Measurements from ENCODE around the gene UBR7.
A peak's percentile ranks its signal among the peaks of the same experiment; 100 is the strongest.
"Not testable (repeated sequence)": the region's sequence is repeated elsewhere in the genome, so short reads cannot be mapped to it uniquely, and the experiment has no call there.

Gene UBR7

DNA sequence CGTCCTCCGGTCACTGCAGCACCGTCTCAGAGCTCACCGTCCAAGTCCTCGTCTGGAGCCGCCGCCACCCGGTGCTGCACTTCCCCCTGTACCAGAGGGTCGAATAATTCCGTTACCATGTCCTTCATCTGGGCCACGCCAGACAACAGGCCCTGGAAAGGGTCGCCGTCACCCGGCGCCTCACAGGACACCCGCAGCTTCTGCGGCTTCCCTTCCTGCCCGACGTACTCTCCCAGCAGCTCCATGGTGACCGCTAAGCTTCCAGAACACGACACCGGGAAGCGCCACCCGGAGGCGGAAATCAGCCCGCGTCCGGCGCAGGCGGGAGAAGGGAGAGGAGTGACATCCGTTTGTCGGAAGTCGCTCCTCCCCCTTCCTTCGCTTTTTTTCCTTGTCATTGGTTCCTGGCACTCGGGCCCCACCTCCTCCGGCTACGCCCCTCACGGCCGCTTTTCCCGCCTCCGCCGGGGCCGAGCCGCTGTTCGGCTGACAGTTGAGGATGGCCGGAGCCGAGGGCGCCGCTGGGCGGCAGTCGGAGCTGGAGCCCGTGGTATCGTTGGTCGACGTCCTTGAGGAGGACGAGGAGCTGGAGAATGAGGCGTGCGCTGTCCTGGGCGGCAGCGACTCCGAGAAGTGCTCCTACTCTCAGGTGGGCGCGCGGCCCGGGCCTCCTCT, at the start of gene UBR7, which contains the start of gene GON7:
Gene UBR7, plus strand, starts transcription at position 464 of the 675 bp plus-strand sequence. Its CDS starts 36 bp downstream, at position 500.
Gene GON7, minus strand, starts transcription at position 273 of the 675 bp plus-strand sequence. Its CDS starts 28 bp downstream, at position 245.
- POLR2A ChIA-PET (ENCODE audit: low non-redundant PET) = interaction anchor here (1.0 to 1.5 kb wide), 2 partner anchors 22 to 24 kb away, joined by 4 to 6 read pairs; partner anchors contain the start of genes LYSET and MOAP1
- H3K27ac ChIP-seq = peak within 1 kb of the TSS; percentile 90

GRCh38 chr14:93158349-93158748, 48.7 kb upstream of the UBR7 start:
- CTCF ChIA-PET; DNase-seq (ENCODE audit: low spot score); H3K27ac ChIP-seq; POLR2A ChIA-PET (ENCODE audit: low non-redundant PET): not testable (repeated sequence)

More for the DNA sequence above, at the start of gene UBR7, which contains the start of gene GON7:
- TF ChIP-seq, protein P1, sequence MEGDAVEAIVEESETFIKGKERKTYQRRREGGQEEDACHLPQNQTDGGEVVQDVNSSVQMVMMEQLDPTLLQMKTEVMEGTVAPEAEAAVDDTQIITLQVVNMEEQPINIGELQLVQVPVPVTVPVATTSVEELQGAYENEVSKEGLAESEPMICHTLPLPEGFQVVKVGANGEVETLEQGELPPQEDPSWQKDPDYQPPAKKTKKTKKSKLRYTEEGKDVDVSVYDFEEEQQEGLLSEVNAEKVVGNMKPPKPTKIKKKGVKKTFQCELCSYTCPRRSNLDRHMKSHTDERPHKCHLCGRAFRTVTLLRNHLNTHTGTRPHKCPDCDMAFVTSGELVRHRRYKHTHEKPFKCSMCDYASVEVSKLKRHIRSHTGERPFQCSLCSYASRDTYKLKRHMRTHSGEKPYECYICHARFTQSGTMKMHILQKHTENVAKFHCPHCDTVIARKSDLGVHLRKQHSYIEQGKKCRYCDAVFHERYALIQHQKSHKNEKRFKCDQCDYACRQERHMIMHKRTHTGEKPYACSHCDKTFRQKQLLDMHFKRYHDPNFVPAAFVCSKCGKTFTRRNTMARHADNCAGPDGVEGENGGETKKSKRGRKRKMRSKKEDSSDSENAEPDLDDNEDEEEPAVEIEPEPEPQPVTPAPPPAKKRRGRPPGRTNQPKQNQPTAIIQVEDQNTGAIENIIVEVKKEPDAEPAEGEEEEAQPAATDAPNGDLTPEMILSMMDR (conservative IDR thresholded peaks at IDR 0.05; ENCODE audit: low read depth) = no peak; the same call in 1 of the 2 replicates
- CTCF ChIA-PET = interaction anchor here (0.6 to 0.7 kb wide), 2 partner anchors 116 to 339 kb away, joined by 3 read pairs; no protein-coding TSS in a partner anchor
- DNase-seq (ENCODE audit: low spot score) = peak; percentile 96

GRCh38 chr14:93159625-93160352, 47.3 kb upstream of the UBR7 start:
- ChIA-PET POLR2A (ENCODE audit: low non-redundant PET) (interaction anchor here (0.5 kb wide), 1 partner anchor 275 kb away, joined by 3 read pairs; no protein-coding TSS in a partner anchor), CTCF (interaction anchor here (0.6 to 1.2 kb wide), 7 partner anchors 18 to 1372 kb away, joined by 3 to 6 read pairs (median 4); no protein-coding TSS in a partner anchor)
- not testable (repeated sequence) for DNase-seq (ENCODE audit: low spot score); H3K27ac ChIP-seq

DNA sequence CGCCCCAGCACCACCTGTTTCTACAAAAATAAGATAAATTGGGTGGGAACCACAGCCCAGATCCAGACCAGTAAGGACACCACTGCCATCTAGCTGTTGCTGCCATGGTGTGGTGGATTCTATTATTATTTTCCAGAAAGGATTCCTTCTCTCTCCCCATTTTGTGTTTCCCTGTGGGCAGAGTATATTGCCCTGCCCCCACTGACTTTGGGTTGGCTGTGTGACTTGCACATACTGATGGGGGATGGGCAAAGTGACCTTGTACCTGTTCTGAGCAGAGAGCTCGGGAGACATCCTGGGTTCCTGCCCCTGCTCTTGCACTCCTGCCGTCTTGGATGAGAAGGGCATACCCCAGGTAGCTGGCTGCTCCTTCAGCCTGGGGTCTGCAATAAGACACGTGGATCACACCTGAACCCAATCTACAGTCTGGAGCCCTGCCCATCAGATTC, 46.7 kb upstream of the UBR7 start:
- no peak overlapping the region for H3K27ac ChIP-seq
- TF ChIP-seq, protein P1 (conservative IDR thresholded peaks at IDR 0.05; ENCODE audit: low read depth) = peak; percentile 52
- peak; percentile 49 for DNase-seq (ENCODE audit: low spot score)
- CTCF ChIA-PET = interaction anchor here (0.6 to 1.2 kb wide), 9 partner anchors 10 to 1371 kb away, joined by 3 to 6 read pairs (median 3); partner anchors contain the start of gene ITPK1
- POLR2A ChIA-PET (ENCODE audit: low non-redundant PET) = interaction anchor here (0.5 kb wide), 2 partner anchors 276 to 1024 kb away, joined by 3 read pairs; no protein-coding TSS in a partner anchor

DNA sequence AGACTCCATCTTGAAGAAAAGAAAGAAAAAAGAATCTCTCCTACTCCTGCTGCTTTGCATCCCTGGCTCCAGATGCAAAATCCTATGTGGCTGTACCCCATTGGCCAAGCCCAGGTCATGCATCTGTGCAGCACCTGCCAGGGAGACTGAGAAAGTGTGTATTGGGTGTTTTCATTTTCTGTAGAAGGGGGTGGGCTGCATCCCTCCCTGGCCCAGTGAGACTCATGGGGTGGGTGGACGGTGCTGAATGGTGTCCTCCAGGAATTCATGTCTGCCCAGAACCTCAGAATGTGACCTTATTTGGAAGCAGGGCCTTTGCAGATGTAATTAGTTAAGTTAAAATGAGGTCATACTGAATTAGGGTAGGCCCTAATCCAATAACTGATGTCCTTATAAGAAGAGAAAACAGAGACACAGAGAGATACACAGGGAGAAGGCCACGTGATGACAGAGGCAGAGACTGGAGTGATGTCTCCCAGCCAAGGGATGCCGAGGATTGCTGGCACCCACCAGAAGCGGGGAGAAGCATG, 45.6 kb upstream of the UBR7 start:
- no peak overlapping the region for H3K27ac ChIP-seq
- CTCF ChIA-PET = interaction anchor here (0.8 kb wide), 1 partner anchor 8 kb away, joined by 3 read pairs; no protein-coding TSS in a partner anchor
- no peak for DNase-seq (ENCODE audit: low spot score)
- TF ChIP-seq, protein P1 (conservative IDR thresholded peaks at IDR 0.05; ENCODE audit: low read depth) = no peak
- POLR2A ChIA-PET (ENCODE audit: low non-redundant PET) = no interaction called here

- CTCF ChIA-PET = no interaction called here
- DNase-seq (ENCODE audit: low spot score) = no peak
- TF ChIP-seq, protein P1 (conservative IDR thresholded peaks at IDR 0.05; ENCODE audit: low read depth) = no peak
- POLR2A ChIA-PET (ENCODE audit: low non-redundant PET) = no interaction called here
- H3K27ac ChIP-seq = no peak overlapping the region
Measured at GRCh38 chr14:93163564-93163963, 43.5 kb upstream of the UBR7 start.

GRCh38 chr14:93165271-93166265, 41.5 kb upstream of the UBR7 start:
- H3K27ac ChIP-seq; DNase-seq (ENCODE audit: low spot score); CTCF ChIA-PET; POLR2A ChIA-PET (ENCODE audit: low non-redundant PET): not testable (repeated sequence)

DNA sequence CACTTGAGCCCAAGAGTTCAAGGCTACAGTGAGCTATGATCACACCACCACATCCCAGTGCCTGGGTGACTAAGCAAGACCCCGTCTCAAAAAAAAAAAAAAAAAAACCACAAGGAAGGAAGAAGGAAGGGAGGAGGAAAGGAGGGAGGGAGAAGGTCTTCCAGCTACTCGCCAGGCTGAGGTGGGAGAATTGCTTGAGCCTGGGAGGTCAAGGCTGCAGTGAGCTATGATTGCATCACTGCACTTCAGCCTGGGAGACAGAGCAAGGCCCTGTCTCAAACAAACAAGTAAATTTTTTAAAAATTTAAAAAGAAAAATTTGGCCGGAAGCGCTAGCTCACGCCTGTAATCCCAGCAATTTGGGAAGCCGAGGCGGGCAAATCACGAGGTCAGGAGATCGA, 38.4 kb upstream of the UBR7 start:
- H3K27ac ChIP-seq; POLR2A ChIA-PET (ENCODE audit: low non-redundant PET); DNase-seq (ENCODE audit: low spot score): not testable (repeated sequence)
- CTCF ChIA-PET = interaction anchor here (0.6 to 1.3 kb wide), 4 partner anchors 9 to 1468 kb away, joined by 3 to 7 read pairs (median 4); no protein-coding TSS in a partner anchor

DNA sequence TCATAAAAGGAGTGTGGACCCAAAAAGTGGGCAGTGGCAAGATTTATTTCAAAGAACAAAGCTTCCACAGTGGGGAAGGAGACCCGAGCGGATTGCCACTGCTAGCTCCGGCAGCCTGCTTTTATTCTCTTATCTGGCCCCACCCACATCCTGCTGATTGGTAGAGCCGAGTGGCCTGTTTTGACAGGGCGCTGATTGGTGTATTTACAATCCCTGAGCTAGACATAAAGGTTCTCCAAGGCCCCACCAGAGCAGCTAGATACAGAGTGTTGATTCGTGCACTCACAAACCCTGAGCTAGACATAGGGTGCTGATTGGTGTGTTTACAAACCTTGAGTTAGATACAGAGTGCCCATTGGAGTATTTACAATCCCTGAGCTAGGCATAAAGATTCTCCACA, 37.4 kb upstream of the UBR7 start:
- H3K27ac ChIP-seq; POLR2A ChIA-PET (ENCODE audit: low non-redundant PET); DNase-seq (ENCODE audit: low spot score): not testable (repeated sequence)
- CTCF ChIA-PET = interaction anchor here (0.7 to 1.3 kb wide), 3 partner anchors 8 to 314 kb away, joined by 3 to 7 read pairs (median 3); no protein-coding TSS in a partner anchor

GRCh38 chr14:93170141-93170540, 36.9 kb upstream of the UBR7 start:
- POLR2A ChIA-PET (ENCODE audit: low non-redundant PET); H3K27ac ChIP-seq; DNase-seq (ENCODE audit: low spot score): not testable (repeated sequence)
- CTCF ChIA-PET = interaction anchor here (0.6 to 0.8 kb wide), 3 partner anchors 9 to 314 kb away, joined by 3 to 12 read pairs (median 3); no protein-coding TSS in a partner anchor

All from RWPE1 (cell line).